NCI-H345 treated with DMSO at 0.1 percent for 48 hours (cell line): ENCODE data around the gene OR6C65.
"Not testable (repeated sequence)": the region's sequence is repeated elsewhere in the genome, so short reads cannot be mapped to it uniquely, and the experiment has no call there.

Experiments used
- DNase-seq: peaks from one replicate; lab custom pipeline; 2025; ENCODE audit not compliant: unreplicated experiment; lab: John Stamatoyannopoulos, UW

OR6C65 gene

GRCh38 chr12:55400229-55400628 is at the start of gene OR6C65:
OR6C65 (plus strand) TSS chr12:55400529; CDS start chr12:55400529, 0 bp downstream.
- DNase-seq = no peak

DNA sequence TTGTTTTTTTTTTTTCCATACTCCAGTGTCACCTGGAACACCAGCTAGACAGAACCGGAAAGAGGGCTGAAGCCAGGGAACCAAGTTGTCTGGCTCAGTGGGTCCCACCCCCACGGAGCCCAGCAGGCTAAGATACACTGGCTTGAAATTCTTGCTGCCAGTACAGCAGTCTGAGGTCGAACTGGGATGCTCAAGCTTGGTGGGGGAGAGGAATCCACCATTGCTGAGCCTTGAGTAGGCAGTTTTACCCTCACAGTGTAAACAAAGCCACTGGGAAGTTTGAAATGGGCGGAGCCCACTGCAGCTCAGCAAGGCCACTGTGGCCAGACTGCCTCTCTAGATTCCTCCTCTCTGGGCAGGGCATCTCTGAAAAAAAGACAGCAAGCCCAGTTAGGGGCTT is 45.0 kb upstream of the OR6C65 start:
- DNase-seq = not testable (repeated sequence)

DNA sequence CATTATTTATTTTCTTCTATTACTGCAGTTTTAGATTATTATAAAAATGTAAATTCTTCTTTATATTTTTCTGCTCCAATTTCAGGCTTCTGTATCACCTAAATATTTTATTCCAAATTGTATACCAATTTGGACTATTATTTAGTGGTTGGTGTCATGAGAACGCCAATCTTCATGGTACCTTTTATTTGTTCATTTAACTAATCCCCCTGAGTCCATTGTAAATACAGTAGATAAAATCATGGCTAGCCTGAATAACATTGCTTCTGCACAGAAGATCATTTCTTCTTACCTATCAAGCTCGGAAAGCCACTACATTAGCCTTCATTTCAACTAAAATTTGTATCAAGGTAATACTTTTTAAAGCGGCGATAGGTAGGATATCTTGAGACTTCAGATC is 37.7 kb upstream of the OR6C65 start, which contains the start of gene OR6C75:
Gene OR6C75, plus strand, starts transcription at position 301 of the 400 bp plus-strand sequence. CDS start 2,136 bp downstream, outside the sequence.
- no peak for DNase-seq

GRCh38 chr12:55365086-55365485 is 35.2 kb upstream of the OR6C65 start:
- DNase-seq = no peak

DNA sequence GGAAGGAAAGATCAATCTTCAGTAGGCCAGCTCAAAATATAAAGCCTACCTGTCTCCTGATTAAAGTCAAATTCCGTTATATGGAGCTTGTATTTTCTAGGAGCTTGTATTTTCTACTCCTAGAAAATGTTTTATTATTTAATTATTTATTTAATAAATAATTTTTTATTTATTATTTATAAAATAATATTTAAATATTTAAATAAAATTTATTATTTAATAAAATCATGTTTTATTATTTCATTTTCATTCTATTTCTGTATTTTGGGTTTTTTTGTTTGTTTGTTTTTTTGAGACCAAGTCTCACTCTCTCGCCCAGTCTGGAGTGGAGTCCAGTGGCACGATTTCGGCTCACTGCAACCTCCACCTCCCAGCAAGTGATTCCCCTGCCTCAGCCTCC is 27.8 kb upstream of the OR6C65 start:
- no peak for DNase-seq

- no peak for DNase-seq
These were observed 14.4 kb upstream of the OR6C65 start for GRCh38 chr12:55385891-55386290.

GRCh38 chr12:55392032-55392795 is 8.1 kb upstream of the OR6C65 start:
- no peak for DNase-seq

DNA sequence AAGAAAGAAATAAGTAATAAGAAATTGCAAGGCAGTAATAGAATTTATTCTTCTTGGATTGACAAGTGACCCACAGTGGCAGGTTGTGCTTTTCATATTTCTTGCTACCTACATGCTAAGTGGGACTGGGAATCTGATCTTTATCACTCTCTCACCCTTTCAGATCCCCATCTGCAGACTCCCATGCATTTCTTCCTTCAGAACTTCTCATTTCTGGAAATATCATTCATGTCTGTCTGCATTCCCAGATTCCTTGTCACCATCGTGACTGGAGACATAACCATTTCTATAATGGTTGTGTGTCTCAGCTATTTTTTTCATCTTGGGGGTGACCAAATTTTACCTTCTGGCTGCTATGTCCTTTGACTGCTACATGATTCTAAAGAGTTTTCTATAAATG is 4.0 kb upstream of the OR6C65 start:
- no peak for DNase-seq

DNA sequence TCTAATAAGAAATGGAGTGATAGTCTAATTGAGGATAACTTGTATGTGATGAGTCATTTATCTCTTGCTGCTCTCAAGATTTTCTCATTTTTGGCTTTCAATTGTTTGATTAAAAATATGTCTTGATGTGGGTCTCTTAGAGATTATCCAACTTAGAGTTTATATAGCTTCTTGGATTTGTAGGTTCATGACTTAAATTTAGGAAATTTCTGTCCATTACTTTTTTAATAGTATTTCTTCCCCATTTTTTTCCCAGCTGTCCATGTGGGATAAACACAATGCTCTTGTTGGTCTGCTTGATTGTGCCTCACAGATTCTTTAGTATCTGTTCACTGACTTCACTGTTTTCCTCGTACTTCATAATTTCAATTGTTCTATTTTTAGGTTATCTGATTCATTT is 7.5 kb downstream of the OR6C65 start:
- no peak for DNase-seq

DNA sequence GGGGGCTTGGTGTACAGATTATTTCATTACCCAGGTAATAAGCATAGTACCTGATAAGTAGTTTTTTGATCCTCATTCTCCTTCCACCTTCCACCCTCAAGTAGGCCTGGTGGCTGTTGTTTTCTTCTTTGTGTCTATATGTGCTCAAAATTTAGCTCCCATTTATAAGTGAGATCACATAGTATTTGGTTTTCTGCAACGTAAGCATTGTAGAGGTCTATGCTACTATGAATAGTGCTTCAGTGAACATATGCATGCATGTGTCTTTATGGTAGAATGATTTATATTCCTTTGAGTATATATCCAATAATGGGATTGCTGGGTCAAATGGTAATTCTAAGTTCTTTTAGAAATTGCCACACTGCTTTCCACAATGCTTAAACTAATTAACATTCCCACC is 8.8 kb downstream of the OR6C65 start:
- DNase-seq = not testable (repeated sequence)

- DNase-seq = not testable (repeated sequence)
These were observed 11.8 kb downstream of the OR6C65 start for GRCh38 chr12:55412138-55412537.

DNA sequence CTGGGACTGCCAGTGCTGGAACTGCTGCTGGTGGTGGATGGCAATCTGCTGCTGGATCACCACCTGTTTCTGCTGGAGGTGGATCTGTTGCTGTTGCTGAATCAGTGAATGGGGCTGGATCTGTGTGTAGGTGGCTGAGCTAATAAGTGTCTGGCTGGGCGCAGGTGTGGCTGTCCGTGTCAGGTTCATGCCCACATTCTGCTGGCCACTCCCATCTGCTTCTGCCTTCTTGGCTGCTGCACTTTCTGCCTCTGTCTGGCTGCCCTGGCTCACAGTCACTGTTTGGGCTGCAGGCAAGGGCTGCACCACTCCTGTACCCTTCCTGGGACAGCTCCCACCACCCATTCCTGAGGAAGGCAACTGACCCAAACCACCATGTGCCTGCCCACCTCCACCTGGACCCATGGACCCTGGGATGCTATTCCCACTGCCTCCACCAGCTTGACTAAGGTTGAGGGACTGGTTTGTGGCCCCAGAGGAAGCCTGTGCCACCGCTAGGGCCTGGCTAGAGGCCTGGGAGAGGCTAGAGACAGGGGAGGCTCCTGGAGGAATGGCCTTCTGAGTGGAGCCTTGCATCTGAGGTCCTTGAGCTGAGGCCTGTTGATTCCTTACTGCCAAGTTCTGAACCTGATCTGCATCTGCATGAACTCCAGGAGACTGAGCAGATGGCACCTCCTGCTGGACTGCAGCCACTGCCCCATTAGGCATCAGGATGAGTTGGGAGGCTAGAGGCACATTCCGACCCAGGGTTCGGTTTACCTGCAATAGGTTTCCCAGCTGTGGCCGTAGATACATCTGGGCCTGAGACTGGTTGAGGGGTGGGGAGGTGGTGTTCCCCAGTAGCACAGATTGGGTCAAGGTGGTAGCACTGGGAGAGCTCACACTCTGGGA is 13.4 kb downstream of the OR6C65 start:
- DNase-seq = not testable (repeated sequence)

DNA sequence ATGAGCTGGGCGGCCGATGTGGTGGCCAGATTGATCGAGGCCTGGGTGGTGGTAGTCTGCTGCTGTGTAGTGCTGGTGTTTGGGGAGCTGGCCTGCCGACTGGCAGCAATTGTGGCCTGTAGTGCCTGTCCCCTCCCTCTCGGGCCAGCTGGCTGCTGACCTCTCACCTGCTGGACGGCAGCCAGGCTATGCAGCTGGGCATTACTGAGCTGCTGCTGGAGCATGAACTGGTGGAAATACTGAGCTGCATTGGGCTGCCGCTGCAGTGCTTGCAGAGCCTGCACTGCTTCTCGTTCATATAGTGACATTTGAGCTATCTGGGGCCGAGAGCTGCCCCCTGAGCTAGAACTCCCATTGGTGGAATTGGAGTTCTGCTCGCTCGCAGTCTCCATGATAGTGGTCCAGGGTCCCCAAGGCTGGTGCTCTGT is 14.1 kb downstream of the OR6C65 start:
- DNase-seq = not testable (repeated sequence)

GRCh38 chr12:55414889-55415288 is 14.6 kb downstream of the OR6C65 start:
- not testable (repeated sequence) for DNase-seq

- DNase-seq = no peak
These were observed 16.6 kb downstream of the OR6C65 start for GRCh38 chr12:55416961-55417360.

GRCh38 chr12:55420307-55420962 is 20.1 kb downstream of the OR6C65 start:
- no peak for DNase-seq

DNA sequence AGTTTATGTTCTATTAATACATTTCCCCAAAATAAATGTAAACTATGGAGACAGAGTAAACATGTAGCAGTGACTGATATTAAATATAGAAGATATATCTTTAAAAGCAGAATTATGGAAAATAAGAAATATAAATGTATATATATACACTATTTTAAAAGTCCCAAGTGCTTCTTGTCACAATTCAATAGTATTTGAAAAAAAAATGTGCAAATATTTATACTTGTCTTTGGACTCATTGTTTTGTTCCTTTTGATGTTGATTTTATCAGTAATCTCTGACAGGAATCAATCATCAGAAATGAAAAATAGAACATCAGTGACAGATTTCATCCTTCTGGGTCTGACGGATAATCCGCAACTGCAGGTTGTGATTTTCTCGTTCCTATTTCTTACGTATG is 25.6 kb downstream of the OR6C65 start, which contains the start of gene OR6C76:
Gene OR6C76, plus strand, starts transcription at position 301 of the 400 bp plus-strand sequence. Its CDS starts 0 bp downstream, at position 301.
- DNase-seq = no peak

DNA sequence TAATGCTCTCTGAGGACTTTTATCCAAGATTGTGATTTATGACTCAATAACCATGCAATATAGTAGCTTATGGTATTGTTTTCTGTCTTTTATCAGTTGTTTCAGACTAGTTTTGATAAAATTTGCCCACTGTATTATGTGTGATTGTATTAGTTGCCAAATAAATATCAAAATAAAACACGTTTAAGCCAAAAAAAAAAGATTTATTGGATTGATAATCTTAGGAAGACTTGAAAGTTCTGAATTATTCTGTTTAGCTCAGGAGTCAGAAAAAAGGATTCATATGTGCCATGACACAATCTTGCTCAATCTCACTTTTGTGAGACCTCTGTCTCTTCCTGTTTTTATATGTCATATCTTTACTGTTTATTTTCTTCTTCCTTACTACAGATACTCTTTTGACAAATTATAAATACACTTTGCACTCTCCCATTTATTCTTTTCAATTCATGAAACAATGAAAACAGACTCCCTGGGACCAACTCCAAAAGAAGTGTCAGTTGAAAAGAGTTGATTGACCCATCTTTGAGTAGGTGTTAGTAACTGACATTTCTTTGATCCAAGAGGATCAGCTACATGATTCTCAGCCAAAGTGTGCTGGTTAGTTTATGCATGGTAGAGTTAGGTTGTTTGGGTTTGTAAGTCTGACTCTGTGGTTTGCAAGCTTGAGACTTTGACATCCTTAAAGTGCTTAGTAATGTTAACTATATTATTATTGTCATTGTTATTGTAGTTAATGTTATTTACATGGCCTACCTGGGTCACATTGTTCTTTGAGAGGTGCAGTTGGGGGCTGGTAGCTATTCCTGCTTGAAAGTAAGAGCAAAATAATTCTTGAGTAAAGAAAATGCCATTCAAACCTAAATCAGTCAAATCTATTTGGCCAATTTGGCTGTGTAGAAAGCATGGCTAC is 28.3 kb downstream of the OR6C65 start:
- DNase-seq = no peak

DNA sequence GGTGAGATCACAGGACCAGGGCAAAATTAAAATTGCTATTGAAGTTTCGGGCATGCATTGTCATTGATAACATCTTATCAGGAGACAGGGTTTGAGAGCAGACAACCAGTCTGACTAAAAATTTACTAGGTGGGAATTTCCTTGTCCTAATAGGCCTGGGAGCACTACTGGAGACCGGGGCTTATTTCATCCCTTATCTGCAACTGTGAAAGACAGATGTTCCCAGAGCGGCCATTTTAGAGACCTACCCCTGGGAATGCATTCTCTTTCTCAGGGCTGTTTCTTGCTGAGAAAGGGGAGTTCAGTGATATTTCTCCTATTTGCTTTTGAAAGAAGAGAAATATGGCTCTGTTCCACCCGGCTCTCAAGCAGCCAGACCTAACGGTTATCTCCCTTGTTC is 40.9 kb downstream of the OR6C65 start:
- not testable (repeated sequence) for DNase-seq

- DNase-seq = no peak
These were observed 43.4 kb downstream of the OR6C65 start, which contains the start of gene OR6C2 for GRCh38 chr12:55443776-55444175. OR6C2 (plus strand) TSS chr12:55444076; CDS start chr12:55452214, 8,138 bp downstream.
